ENCODE data around the gene ITPKB.
"Not testable (repeated sequence)": the region's sequence is repeated elsewhere in the genome, so short reads cannot be mapped to it uniquely, and the experiment has no call there.

The ITPKB gene

GRCh38 chr1:226725897-226726267, 13.2 kb downstream of the ITPKB start:
- no peak for DNase-seq

GRCh38 chr1:226723657-226724532, 15.2 kb downstream of the ITPKB start:
- DNase-seq = peak; percentile 49

- no peak for DNase-seq
These were observed 16.0 kb downstream of the ITPKB start for GRCh38 chr1:226722901-226723656.

- peak; percentile 71 for DNase-seq
These were observed 16.7 kb downstream of the ITPKB start for GRCh38 chr1:226722240-226722900.

- DNase-seq = not testable (repeated sequence)
These were observed 18.5 kb downstream of the ITPKB start for GRCh38 chr1:226720574-226720973.

GRCh38 chr1:226719596-226720387, 19.3 kb downstream of the ITPKB start:
- DNase-seq = no peak

GRCh38 chr1:226717256-226717909, 21.7 kb downstream of the ITPKB start:
- no peak for DNase-seq

GRCh38 chr1:226716577-226716976, 22.5 kb downstream of the ITPKB start:
- DNase-seq = no peak

GRCh38 chr1:226714148-226714547, 24.9 kb downstream of the ITPKB start:
- no peak for DNase-seq

- no peak for DNase-seq
These were observed 26.2 kb downstream of the ITPKB start for GRCh38 chr1:226712742-226713419.

GRCh38 chr1:226711976-226712741, 26.9 kb downstream of the ITPKB start:
- DNase-seq = no peak

- DNase-seq = no peak
These were observed 28.6 kb downstream of the ITPKB start for GRCh38 chr1:226710501-226710900.

- no peak for DNase-seq
These were observed 29.1 kb downstream of the ITPKB start for GRCh38 chr1:226709953-226710352.

- DNase-seq = peak; percentile 48
These were observed 30.1 kb downstream of the ITPKB start for GRCh38 chr1:226708967-226709396.

GRCh38 chr1:226708342-226708780, 30.7 kb downstream of the ITPKB start:
- DNase-seq = no peak

GRCh38 chr1:226706684-226707083, 32.4 kb downstream of the ITPKB start:
- peak; percentile 94 for DNase-seq

- DNase-seq = no peak
These were observed 34.7 kb downstream of the ITPKB start for GRCh38 chr1:226704169-226704937.

- DNase-seq = no peak
These were observed 35.9 kb downstream of the ITPKB start for GRCh38 chr1:226702957-226703831.

Data from NCI-H1694 (cell line).